Endodermal cell (in vitro differentiated cells): Measurements from ENCODE around the gene SEC31A. TPM values are rescaled to one million over a fixed set of nuclear protein-coding genes. Genes with fewer than 3 reads are reported as not detected.

Experiments used
- DNase-seq: peaks from one replicate; pipeline ENCODE4 v3.0.0-alpha.2; 2017
- H3K27ac ChIP-seq: 2 replicates; pipeline ENCODE4 v1.5.1; 2013; ENCODE audit warnings: mild to moderate bottlenecking, low read depth, low read length, moderate library complexity
- H3K27me3 ChIP-seq: 2 replicates; pipeline ENCODE4 v1.6.1; 2013; ENCODE audit warnings: mild to moderate bottlenecking, low read length, moderate library complexity; ENCODE audit not compliant: insufficient read depth, control insufficient read depth, poor library complexity, severe bottlenecking
- H3K36me3 ChIP-seq: 2 replicates; pipeline ENCODE4 v1.7.0; 2013; ENCODE audit warnings: mild to moderate bottlenecking, low read length, moderate library complexity; ENCODE audit not compliant: control insufficient read depth, insufficient read depth
- H3K4me1 ChIP-seq: one replicate; pipeline ENCODE4 v1.7.0; 2013; ENCODE audit warnings: low read length; ENCODE audit not compliant: control insufficient read depth, insufficient read depth
- H3K4me3 ChIP-seq: 2 replicates; pipeline ENCODE4 v1.5.1; 2013; ENCODE audit warnings: mild to moderate bottlenecking, low read length, moderate library complexity
- H3K9ac ChIP-seq: 2 replicates; pipeline ENCODE4 v1.6.1; 2013; ENCODE audit warnings: mild to moderate bottlenecking, low read length, moderate library complexity; ENCODE audit not compliant: poor library complexity, severe bottlenecking; ENCODE audit errors: extremely low read depth
- H3K9me3 ChIP-seq: 2 replicates; pipeline ENCODE4 v1.6.1; 2013; ENCODE audit warnings: mild to moderate bottlenecking, low read length, moderate library complexity; ENCODE audit not compliant: control insufficient read depth
- H3K27ac Mint-ChIP-seq: 2 replicates; pipeline ENCODE4 v1.8.0; 2020; ENCODE audit warnings: mixed read lengths
- H3K27me3 Mint-ChIP-seq: 2 replicates; pipeline ENCODE4 v1.8.0; 2021; ENCODE audit warnings: mild to moderate bottlenecking, mixed read lengths; ENCODE audit not compliant: insufficient read depth
- H3K36me3 Mint-ChIP-seq: 2 replicates; pipeline ENCODE4 v1.8.0; 2020; ENCODE audit warnings: low read depth, mixed read lengths
- H3K4me1 Mint-ChIP-seq: 2 replicates; pipeline ENCODE4 v1.8.0; 2020; ENCODE audit warnings: mixed read lengths
- H3K4me3 Mint-ChIP-seq: 2 replicates; pipeline ENCODE4 v1.8.0; 2020; ENCODE audit warnings: mild to moderate bottlenecking, moderate library complexity, mixed read lengths
- H3K9me3 Mint-ChIP-seq: 2 replicates; pipeline ENCODE4 v1.8.0; 2020; ENCODE audit warnings: mild to moderate bottlenecking, mixed read lengths
- CTCF ChIP-seq: fragments of 200-600 bp; sonication (generic); conservative IDR thresholded peaks from 2 replicates; pipeline ENCODE4 v1.5.0; 2021; ENCODE audit warnings: antibody characterized with exemption, mild to moderate bottlenecking
- WGBS, 2 experiments: methylation state at CpG; one replicate each; pipeline versions ENCODE4 v1.1.5 to v1.1.7; 2013; ENCODE audit warnings: missing lambda C conversion rate in 2 of 2, mixed read lengths in 1 of 2; ENCODE audit not compliant: insufficient coverage in 1 of 2, insufficient read length in 1 of 2; 5-methylcytosine and 5-hydroxymethylcytosine counted together
- long read RNA-seq, 4 experiments: library from polyadenylated mRNA in 2 of 4; library from RNA in 1 of 4; library from capped mRNA in 1 of 4; stranded (forward) in 3 of 4; unstranded in 1 of 4; transcript quantifications; one replicate each; pipeline ENCODE4 v2.0.0, GENCODE V29; 2020 to 2021; ENCODE audit warnings: inconsistent platforms in 1 of 4
- polyA plus RNA-seq, 2 experiments: library from polyadenylated mRNA; stranded (reverse); fragments of 50-300 nt; gene quantifications; one replicate each; pipeline ENCODE4 v1.2.3, GENCODE V29; 2013
- total RNA-seq, 2 donors: library from RNA; stranded (reverse); fragmentation: NEBNext Ultra II Directional in 1 of 2; extraction: Animal tissue kit (Norgen Biotek cat#: 25700) in 1 of 2; gene quantifications; 2 replicates in 1 of 2; 3 replicates in 1 of 2; pipeline ENCODE4 v1.2.1, GENCODE V29; 2021

Gene SEC31A
- 100 to 1,000 TPM; 166 to 182 TPM for total RNA-seq
- polyA plus RNA-seq (2013, experiment 1 of 2): 157 TPM
- 149 TPM for polyA plus RNA-seq (2013, experiment 2 of 2)
- long read RNA-seq, experiment 1, partial matches to known transcripts: 19 of 31 reads
- long read RNA-seq, experiment 1, other reads (novel, unspliced or antisense): 9 of 31 reads
- long read RNA-seq, experiment 2, full-length matches to known transcripts: 198 of 354 reads
- long read RNA-seq, experiment 2, partial matches to known transcripts: 37 of 354 reads
- long read RNA-seq, experiment 2, other reads (novel, unspliced or antisense): 119 of 354 reads
- long read RNA-seq, experiment 3, full-length matches to known transcripts: 74 of 156 reads
- long read RNA-seq, experiment 3, partial matches to known transcripts: 44 of 156 reads
- long read RNA-seq, experiment 3, other reads (novel, unspliced or antisense): 38 of 156 reads
- long read RNA-seq, experiment 4, full-length matches to known transcripts: 7 of 38 reads
- long read RNA-seq, experiment 4, partial matches to known transcripts: 22 of 38 reads
- long read RNA-seq, experiment 4, other reads (novel, unspliced or antisense): 9 of 38 reads

GRCh38 chr4:82890901-82891706 lies at the start of gene SEC31A:
Gene SEC31A, minus strand, starts transcription at chr4:82891153. Its CDS starts 9,217 bp downstream, at chr4:82881936.
- Mint-ChIP-seq H3K4me3 (peak within 1 kb of the TSS; percentile 92), H3K27ac (peak within 1 kb of the TSS; percentile 97), H3K36me3 (peaks cover 28% of the 10 kb centered on the region), H3K27me3 (no peaks in the 10 kb centered on the region), H3K9me3 (no peaks in the 10 kb centered on the region), H3K4me1 (peaks cover 54% of the 10 kb centered on the region)
- WGBS, 2 experiments: 0 to 1% methylated on average over 26 to 71 of the region's 71 CpGs
- H3K4me3 ChIP-seq: peak within 1 kb of the TSS; percentile 98
- no peaks in the 10 kb centered on the region for H3K9me3 ChIP-seq
- H3K9ac ChIP-seq: peak within 1 kb of the TSS; percentile 100
- H3K27ac ChIP-seq: peak within 1 kb of the TSS; percentile 94
- H3K27me3 ChIP-seq: no peaks in the 10 kb centered on the region
- H3K4me1 ChIP-seq: peaks cover 15% of the 10 kb centered on the region
- TF ChIP-seq CTCF: no peak
- peaks cover 39% of the 10 kb centered on the region for H3K36me3 ChIP-seq
- DNase-seq: peak; percentile 99

GRCh38 chr4:82939414-82939813 lies 48.5 kb upstream of the SEC31A start:
- no peaks in the 10 kb centered on the region for H3K27me3 Mint-ChIP-seq
- Histone ChIP-seq H3K27me3 (no peaks in the 10 kb centered on the region), H3K9ac (no peak overlapping the region), H3K4me3 (no peak overlapping the region), H3K27ac (no peak overlapping the region), H3K36me3 (peaks cover 62% of the 10 kb centered on the region), H3K4me1 (no peaks in the 10 kb centered on the region), H3K9me3 (no peaks in the 10 kb centered on the region)
- peaks cover 28% of the 10 kb centered on the region for H3K36me3 Mint-ChIP-seq
- no peak overlapping the region for H3K4me3 Mint-ChIP-seq
- TF ChIP-seq CTCF: no peak
- no peaks in the 10 kb centered on the region for H3K9me3 Mint-ChIP-seq
- 98% methylated on average over 2 of the region's 2 CpGs; no CpG with 5 or more reads in 1 of the 2 experiments for WGBS, 2 experiments
- DNase-seq: no peak
- no peaks in the 10 kb centered on the region for H3K4me1 Mint-ChIP-seq
- no peak overlapping the region for H3K27ac Mint-ChIP-seq

GRCh38 chr4:82934441-82934840 lies 43.5 kb upstream of the SEC31A start:
- no peak overlapping the region for H3K4me3 Mint-ChIP-seq
- TF ChIP-seq CTCF: no peak
- no peak for DNase-seq
- H3K36me3 Mint-ChIP-seq: peaks cover 36% of the 10 kb centered on the region
- H3K9me3 ChIP-seq: no peaks in the 10 kb centered on the region
- H3K4me3 ChIP-seq: no peak overlapping the region
- no peaks in the 10 kb centered on the region for H3K27me3 Mint-ChIP-seq
- H3K27me3 ChIP-seq: no peaks in the 10 kb centered on the region
- H3K4me1 ChIP-seq: no peaks in the 10 kb centered on the region
- no peak overlapping the region for H3K27ac ChIP-seq
- peaks cover 60% of the 10 kb centered on the region for H3K36me3 ChIP-seq
- no peaks in the 10 kb centered on the region for H3K9me3 Mint-ChIP-seq
- H3K9ac ChIP-seq: no peak overlapping the region
- no peak overlapping the region for H3K27ac Mint-ChIP-seq
- no peaks in the 10 kb centered on the region for H3K4me1 Mint-ChIP-seq
